HG03025 (cell line): ENCODE data around the gene GON7.
"Not testable (repeated sequence)": the region's sequence is repeated elsewhere in the genome, so short reads cannot be mapped to it uniquely, and the experiment has no call there.

ENCODE experiments used
- ATAC-seq: cut with Tn5 transposase; IDR thresholded peaks from one replicate; pipeline ENCODE4 v1.9.1; 2021; ENCODE audit warnings: mild to moderate bottlenecking, moderate library complexity; ENCODE audit not compliant: unreplicated experiment, low FRiP score

GON7 gene

GRCh38 chr14:93160353-93160801, 46.5 kb downstream of the GON7 start:
- no peak for ATAC-seq

- ATAC-seq = not testable (repeated sequence)
These were observed 47.1 kb downstream of the GON7 start for GRCh38 chr14:93159625-93160352.

DNA sequence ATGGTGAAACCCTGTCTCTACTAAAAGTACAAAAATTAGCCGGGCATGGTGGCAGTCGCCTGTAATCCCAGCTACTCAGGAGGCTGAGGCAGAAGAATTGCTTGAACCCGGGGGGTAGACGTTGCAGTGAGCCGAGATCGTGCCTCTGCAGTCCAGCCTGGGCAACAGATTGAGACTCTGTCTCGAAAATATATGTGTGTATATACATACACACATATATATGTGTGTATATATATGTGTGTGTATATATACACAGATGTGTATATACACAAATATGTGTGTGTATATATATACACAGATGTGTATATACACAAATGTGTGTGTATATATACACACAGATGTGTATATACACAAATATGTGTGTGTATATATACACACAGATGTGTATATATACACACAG, 48.5 kb downstream of the GON7 start:
- not testable (repeated sequence) for ATAC-seq

GRCh38 chr14:93156693-93157369, 50.0 kb downstream of the GON7 start:
- ATAC-seq = no peak

GRCh38 chr14:93155667-93156066, 51.2 kb downstream of the GON7 start:
- ATAC-seq = no peak

GRCh38 chr14:93153121-93153520, 53.7 kb downstream of the GON7 start:
- no peak for ATAC-seq
